Cardiac septum (tissue), 1 donor: ENCODE measurements around the gene IRGQ. TPM values are rescaled to one million over a fixed set of nuclear protein-coding genes. Genes with fewer than 3 reads are reported as not detected.

Experiments
- DNase-seq: peaks from one replicate; pipeline ENCODE4 v3.0.0-alpha.2; 2020; ENCODE audit warnings: low spot score
- intact Hi-C: fragments of 100-400 bp; cut with DNase I; formaldehyde crosslinking; loops from one replicate; pipeline ENCODE4 v1.14.0; 2022
- total RNA-seq: library from RNA; stranded (reverse); fragmentation: NEBNext Ultra II Directional; extraction: Animal tissue kit (Norgen Biotek cat#: 25700); gene quantifications from one replicate; pipeline ENCODE4 v1.2.1, GENCODE V29; 2021
- donor health status: DM: no; HTN: no; CAD: no.

The IRGQ gene
- total RNA-seq, 1 donor from 2014 or later, result 30.2 TPM

DNA sequence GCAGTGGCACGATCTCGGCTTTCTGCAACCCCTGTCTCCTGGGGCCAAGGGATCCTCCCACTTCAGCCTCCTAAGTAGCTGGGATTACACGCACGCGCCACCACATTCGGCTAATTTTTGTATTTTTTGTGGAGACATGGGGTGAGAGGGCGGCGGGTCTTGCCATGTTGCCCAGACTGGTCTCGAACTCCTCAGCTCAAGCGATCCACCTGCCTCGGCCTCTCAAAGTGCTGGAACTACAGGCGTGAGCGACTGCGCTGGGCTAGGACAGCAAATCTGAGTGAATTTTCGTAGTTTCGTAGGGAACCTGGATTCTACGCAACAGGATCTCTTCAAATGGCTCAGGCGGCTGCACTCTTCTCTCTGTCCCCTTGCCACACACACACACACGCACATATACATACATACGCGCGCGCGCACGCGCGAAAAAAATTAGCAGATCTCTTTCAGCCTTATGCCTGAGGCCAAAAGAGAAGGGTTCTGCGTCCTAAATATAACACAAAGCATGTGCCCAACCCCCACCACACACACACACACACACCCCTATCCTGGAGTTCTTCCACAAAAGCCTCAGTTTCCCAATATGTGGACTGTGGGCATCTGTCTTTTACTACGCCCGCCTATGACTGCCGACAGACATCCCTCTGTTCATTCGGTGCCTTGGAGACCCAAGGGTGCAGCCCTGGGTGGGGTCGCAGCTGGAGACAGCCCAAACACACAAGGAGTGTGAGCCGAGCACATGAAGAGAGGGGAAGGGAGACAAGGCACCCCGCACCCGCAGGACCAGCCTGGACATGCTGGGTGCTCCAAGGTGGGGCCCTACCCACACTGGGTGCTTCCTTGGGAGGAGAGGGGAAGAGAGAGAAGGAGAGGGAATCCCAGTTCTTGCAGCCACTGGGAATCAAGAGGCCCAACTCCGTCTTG is 19.7 kb downstream of the IRGQ start:
- intact Hi-C loops, result loop anchor here (1.0 kb wide), 1 partner anchor 20 kb away; the partner anchor contains the start of genes IRGQ and ZNF576
- DNase-seq, result no peak

DNA sequence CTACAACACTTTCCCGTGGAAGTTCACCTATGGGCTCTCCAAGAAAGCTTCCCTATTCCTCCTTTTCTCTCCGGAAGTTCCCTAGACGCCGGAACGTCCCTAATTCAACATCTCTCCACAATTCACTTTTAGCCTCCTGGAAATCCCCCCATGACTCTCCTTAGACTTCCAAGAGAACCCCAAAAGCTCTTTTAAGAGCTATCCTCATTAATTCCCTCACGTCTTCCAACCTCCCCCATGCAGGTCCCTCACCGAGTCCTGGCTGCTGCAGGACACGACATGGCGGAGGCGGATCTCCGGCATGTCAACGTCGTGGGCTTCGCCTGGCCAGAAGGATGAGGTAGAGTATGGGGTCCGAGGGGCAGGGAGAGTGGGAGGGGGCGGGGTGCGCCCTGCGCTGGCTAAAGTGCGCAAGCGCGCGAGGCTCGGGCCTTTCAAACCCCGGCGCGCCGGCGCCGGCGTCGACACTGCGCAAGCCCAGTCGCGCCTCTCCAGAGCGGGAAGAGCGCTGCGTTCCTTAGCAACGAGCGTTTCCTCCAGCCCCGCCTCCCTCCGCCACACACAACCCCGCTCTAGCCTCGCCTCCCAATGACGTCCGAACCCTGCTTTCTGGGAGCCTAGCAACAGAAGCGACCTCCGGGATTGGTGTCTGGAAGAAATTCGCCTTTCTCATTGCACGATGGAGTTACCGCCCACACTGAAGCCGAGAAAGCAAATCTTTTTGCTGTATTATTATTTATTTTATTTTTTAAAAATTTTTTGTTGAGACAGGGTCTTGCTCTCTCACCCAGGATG is 20.6 kb downstream of the IRGQ start, which contains the start of the genes PINLYP and XRCC1:
TSS of gene PINLYP (plus strand) at position 646 of the 795 bp plus-strand sequence. CDS start 1,391 bp downstream, outside the sequence.
TSS of gene XRCC1 (minus strand) at position 372 of the 795 bp plus-strand sequence. CDS start at position 303, 69 bp downstream.
- peak; percentile 98 for DNase-seq
- intact Hi-C loops, result loop anchor here (1.0 kb wide), 1 partner anchor 21 kb away; the partner anchor contains the start of genes IRGQ and ZNF576

DNA sequence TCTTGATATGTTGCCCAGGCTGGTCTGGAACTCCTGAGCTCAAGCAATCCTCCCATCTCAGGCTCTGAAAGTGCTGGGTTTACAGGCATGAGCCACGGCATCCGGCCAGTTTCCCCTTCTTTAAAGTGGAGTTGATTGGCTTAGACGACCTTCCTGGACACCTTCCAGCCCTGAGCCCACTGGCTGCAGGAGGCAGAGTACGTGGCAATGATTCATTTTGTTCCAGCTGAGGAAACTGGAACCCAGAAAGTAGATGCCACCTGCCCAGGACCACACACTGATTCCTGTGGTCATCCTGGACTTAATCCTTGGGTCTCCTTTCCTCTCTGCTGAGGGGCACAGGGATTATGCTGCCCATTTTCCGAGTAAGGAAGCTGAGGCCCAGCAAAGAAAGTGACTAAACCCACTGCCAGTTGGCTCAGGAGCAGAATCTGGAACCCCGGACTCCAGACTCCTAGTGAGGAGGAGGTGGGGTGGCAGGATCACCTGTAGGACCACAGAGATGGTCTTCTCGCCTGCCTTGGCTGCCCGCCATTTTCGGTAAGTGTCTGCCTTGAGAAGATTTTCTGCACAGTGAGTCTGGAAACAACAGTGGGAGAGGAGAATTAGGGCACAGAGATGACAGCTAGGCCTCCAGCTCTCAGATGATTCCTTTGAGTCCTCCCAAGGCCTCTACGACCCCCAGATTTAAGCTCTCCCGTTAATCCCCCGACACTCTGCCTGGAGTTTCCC is 21.3 kb downstream of the IRGQ start:
- DNase-seq, result no peak
- intact Hi-C loops, result loop anchor here (1.0 kb wide), 1 partner anchor 22 kb away; the partner anchor contains the start of genes IRGQ and ZNF576

DNA sequence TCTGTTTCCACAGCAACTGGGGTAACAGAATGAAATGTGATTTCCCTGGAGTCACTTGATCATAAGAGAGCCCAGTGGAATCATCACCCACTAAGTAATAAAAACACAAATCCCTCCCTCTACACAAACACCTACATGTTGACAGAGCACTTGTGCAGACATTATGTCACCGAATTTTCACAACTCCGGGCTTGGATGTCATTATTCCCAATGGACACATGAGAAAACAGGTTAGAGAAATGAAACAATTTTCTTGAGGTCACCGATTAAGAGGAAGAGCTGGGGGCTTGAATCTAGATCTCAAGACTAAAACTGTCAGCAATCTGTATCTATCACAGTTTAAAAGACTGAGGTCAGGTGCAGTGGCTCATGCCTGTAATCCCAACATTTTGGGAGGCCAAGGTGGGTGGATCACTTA is 23.8 kb downstream of the IRGQ start:
- intact Hi-C loops, result no loop called here
- no peak for DNase-seq

DNA sequence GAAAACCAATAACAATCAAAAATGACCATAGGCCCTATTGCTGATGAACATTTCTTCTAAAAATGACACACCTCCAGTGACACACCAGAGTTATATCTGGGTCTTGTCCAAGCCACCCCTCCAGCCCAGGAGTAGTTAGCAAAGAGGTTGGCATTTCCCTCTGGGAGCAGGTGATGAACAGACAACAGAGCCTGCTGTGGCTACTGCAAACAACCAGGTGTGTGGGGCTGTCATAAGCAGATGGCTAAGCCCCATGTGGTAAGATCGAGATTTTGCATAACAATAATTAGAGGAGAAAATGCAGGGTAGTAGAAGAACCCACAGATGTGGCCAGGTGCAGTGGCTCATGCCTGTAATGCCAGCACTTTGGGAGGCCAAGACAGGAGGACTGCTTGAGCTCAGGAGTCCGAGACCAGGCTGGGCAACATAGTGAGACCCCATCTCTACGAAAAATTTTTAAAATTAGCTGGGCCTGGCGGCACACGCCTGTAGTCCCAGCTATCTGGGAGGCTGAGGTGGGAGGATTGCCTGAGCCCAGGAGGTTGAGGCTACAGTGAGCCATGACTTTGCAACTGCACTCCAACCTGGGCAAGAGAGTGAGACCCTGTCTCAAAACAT is 25.7 kb downstream of the IRGQ start:
- DNase-seq, result no peak
- intact Hi-C loops, result no loop called here

DNA sequence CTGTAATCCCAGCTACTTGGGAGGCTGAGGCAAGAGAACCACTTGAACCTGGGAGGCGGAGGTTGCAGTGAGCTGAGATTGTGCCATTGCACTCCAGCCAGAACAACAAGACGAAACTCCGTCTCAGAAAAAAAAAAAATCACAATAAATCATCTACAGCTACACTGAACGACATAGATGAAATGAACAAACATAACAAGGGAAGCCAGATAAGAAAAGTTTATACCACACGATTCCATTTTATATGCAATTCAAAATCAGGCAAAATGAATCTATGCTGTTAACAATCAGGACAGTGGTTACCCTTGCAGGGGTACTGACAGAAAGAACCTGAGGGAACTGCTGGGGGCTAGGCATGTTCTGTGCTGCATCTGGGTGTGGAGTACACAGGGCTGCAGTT is 26.3 kb downstream of the IRGQ start:
- DNase-seq, result no peak
- intact Hi-C loops, result no loop called here

DNA sequence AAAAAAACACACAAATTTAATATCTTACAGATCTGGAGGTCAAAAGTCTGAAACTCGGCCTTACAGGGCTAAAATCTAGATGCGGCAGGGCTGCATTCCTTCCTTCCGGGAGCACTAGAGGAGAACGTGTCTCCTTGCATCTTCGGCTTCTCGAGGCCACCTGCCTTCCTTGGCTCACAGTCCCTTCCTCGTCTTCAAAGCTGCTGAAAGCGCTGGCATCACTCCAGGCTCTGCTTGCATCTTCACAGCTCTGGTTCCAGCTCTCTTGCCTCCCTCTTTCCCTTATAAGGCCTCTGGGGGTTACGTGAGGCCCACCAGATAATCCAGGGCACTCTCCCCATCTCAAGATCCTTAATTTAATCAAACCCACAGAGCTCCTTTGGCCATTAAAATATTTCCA is 31.1 kb downstream of the IRGQ start:
- no peak for DNase-seq
- intact Hi-C loops, result no loop called here

DNA sequence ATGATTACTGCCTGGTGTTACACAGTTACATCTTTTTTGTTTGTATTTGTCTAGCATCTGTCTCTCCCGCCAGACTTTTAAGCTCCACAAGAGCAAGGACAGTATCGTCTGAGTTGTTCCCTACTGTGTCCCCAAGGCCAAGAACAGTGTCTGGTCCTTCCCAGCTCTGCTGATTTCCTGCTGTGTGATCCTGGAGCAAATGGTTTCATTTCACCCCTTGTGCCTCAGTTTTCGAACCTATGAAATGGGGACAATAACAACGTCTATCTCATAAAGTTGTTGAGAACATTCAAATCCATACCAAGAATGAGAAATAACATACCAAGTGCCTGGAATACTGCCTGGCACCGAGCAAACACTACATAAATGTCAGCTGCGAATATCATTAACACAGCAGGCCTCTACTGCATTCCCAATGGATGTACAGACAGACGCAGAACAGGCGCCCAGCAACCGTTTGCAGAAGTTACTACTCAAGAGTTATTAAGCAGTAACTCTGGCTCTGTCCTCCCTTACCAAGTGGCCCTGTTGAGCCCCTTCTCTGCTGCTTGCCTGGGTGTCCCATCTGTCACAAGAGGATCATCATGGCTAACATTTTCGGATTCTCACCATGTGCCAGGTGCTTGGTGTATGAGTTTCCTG is 32.0 kb downstream of the IRGQ start:
- DNase-seq, result no peak
- intact Hi-C loops, result no loop called here

DNA sequence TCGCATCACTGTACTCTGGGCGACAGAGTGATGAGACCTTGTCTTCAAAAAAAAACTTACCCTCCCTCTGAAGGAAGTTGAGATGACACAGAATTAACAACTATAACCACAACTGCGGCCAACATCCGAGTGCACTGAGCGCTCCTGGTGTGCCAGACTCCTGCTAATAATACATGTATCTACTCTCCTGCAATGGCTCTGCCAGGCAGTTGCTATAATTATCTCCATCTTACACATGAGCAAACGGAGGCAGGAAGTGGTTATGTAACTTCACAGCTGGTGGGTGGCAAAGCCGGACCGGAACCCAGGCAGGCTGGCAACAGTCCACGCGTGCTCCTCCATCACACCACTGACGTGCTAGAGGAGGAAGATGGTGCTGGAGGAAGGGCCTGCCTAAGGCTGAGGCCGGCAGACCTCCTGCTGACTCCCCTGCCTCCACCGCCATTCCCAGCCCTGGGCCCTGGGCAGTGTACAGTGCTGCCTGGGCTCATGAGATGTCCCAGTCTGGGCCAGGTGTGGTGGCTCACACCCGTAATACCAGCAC is 33.2 kb downstream of the IRGQ start:
- peak; percentile 91 for DNase-seq
- intact Hi-C loops, result no loop called here

DNA sequence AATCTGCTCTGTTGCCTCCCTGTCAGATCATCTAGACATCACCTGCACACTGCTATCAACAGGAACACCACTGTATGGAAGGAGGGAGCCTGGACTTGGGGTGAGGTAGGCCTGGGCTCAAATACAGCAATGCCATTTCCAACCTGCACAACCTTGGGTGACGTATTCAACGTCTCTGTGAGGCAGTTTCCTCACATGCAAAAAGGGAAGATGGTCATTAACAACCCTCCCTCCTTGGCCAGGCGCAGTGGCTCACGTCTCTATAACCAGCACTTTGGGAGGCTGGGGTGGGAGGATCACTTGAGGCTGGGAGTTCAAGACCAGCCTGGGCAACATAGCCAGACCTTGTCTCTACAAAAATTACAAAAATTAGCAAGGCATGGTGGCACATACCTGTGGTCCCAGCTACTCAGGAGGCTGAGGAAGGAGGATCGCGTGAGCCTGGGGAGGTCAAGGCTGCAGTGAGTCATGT is 33.7 kb downstream of the IRGQ start:
- intact Hi-C loops, result no loop called here

DNA sequence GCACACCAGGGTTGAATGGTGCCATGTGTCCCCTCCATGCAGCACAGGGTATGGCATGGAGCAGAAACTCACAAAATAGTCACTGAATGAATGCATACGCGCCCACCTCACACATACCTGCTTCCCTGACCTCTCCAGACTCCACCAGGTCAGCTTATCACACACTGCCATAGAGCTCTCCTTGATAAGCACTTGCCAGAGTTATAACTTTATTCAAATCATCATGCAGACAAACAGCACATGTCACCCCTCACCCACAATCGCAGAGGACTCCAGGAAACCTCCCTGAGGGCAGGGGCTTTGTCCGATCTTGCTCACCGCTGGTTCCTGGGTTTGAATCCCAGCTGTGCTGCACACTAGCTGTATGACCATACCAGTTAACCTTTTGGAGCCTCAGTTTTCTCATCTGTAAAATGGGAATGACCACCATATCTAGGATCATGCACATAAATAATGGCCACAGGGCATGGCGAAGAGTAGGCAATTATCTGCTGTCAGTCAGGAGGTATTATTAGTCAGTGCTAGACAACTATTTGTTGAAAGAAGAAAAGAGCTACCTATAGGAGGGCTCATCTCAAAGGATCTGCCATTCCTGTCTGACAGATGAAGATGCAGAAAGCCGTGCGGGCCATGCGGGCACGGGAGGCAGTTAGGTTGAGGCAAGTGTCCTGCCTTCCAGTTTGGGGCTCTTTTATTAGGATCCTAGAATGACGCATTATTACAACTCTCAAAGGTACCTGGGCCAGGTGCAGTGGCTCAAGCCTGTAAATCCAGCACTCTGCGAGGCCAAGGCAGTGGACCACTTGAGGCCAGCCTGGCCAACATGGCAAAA is 34.6 kb downstream of the IRGQ start:
- intact Hi-C loops, result no loop called here
- no peak for DNase-seq

More for the DNA sequence above, 33.7 kb downstream of the IRGQ start:
- no peak for DNase-seq

DNA sequence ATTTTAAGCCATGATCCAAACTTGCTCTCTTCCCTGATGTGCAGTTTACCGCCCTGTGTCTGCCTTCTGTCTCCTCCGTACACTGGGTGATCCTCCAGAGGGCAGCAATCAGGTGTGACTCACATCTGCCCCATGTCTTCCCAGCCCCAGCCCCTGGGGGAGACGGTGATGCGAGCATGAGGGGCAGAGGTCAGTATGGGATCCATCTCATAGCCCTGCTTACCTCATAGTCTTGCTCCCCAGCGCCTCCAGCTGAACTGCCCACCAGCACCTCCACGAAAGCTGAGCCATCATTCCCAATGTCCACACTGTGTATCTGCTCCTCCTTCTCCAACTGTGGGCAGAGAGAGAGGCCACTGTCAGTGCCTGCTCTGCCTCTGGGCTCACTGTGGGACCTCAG is 35.2 kb downstream of the IRGQ start:
- intact Hi-C loops, result no loop called here
- no peak for DNase-seq

DNA sequence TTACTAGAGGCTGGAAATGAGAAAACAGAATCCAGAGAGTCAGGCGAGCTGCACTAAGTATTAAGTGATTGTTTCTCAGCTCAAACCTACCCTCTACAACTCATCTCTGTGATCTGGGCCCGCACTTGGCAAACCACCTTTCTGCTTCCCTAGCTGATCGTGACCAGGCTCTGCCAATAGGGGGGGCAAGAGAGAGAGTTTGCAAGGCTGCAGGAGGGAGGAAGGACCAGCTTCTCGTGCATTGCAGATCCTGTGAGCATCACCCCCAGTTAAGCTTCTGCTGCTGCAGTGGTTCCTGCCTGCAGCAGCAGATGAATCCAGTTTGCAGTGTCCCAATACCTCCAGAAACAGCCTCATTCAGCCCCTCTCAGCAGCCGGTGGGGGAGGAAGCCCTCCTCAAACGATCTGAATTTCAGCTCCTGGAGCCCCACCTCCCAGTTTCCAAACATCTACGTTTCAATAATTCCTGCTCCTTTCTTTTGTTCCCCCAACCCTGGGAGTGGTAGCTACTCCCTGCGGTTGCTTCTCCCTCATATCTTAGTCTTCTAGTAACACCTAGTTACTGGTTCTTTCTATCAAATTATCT is 40.7 kb downstream of the IRGQ start:
- peak; percentile 83 for DNase-seq
- intact Hi-C loops, result no loop called here

DNA sequence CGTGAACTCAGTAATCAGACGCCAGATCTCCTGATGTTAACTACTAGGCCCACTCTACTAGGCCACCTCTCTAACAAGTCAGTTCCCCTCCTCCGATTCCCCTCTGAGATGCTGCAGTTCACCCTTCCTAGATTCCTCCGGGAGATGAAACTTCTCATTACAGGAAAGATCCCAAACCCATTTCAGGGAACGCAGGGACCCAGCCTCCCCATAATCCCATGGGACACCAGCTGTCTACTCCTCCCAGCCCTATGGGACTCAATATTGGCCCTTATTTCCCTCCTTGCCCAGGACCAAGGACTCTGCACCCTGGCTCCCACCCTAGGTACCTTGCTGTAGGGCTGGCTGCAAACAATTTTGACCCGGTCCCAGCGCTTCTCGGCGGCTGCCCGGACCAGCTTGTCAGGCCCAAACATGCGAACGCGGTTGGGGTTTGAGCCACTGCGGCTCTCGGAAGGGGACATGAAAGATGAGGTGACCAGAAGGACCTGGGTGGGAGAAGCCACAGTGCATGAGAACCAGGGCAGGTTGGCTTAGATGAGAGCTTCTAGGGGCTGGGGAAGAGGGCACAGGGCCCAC is 41.5 kb downstream of the IRGQ start:
- no peak for DNase-seq
- intact Hi-C loops, result loop anchor here (5.0 kb wide), 1 partner anchor 98 kb away; no protein-coding TSS in a partner anchor

DNA sequence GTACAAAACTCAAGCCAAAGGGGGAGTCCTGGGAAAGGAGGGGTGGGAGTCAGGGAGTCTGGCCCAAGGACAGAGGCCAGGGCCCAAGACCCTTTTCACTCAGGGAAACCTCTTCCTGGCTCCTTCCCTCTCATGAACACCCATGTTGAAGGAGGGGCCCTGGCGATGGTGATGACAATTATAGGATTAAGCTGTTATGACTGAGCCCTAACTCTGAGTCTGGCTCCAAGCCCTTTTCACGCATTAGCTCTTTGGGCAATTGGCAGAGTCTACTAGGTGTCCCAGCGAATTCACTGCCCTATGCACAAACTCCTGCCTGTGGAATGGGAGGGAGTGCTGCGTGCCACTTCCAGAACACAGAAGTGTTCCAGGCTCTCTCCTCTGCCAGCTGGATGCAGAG is 42.3 kb downstream of the IRGQ start:
- intact Hi-C loops, result loop anchor here (5.0 kb wide), 1 partner anchor 99 kb away; no protein-coding TSS in a partner anchor
- DNase-seq, result no peak

DNA sequence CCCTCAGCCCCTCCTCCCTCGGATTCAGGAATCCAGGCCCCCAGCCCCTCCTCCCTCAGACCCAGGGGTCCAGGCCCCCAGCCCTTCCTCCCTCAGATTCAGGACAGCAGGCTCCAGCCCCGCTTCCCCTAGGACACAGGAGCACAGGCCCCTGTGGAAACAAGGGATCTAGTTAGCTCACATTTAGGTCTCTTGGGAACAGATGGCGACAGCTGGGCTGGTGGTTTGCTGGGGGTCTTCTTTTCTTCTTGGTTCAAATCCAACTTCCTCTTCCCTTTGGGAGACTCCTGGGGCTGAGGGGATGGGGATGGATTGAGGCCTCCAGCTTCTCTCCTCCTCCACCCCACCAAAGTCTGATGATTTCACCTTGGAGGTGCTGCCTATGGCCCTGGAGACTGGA is 43.3 kb downstream of the IRGQ start:
- intact Hi-C loops, result loop anchor here (5.0 kb wide), 1 partner anchor 100 kb away; no protein-coding TSS in a partner anchor
- no peak for DNase-seq

DNA sequence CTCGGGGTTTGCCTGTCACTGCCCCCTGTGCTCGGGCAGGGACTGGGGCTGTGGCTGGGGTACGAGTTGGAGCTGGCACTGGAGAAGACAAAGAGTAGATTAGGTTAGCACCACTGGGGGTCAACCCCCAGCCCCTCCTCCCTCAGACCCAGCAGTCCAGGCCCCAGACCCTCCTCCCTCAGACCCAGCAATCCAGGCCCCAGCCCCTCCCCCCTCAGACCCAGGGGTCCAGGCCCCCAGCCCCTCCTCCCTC is 43.8 kb downstream of the IRGQ start:
- intact Hi-C loops, result loop anchor here (5.0 kb wide), 1 partner anchor 100 kb away; no protein-coding TSS in a partner anchor

More for the DNA sequence above, 43.8 kb downstream of the IRGQ start:
- no peak for DNase-seq
